Astrocyte (in vitro differentiated cells and primary cell): ENCODE data around the gene ZNF670.

Experiments
- EZH2 ChIP-seq: IDR thresholded peaks from 2 replicates; pipeline ENCODE4 v1.6.1; 2012; ENCODE audit warnings: mild to moderate bottlenecking, low read length, inconsistent platforms; ENCODE audit not compliant: insufficient read depth
- TF ChIP-seq, protein P1 (sequence below): IDR thresholded peaks from 2 replicates; pipeline ENCODE4 v1.5.1; 2011; ENCODE audit warnings: low read depth, mild to moderate bottlenecking, inconsistent platforms, low read length, moderate library complexity; ENCODE audit not compliant: insufficient read depth

GRCh38 chr1:247119600-247120407, 41.2 kb upstream of the ZNF670 start:
- TF ChIP-seq, protein P1, sequence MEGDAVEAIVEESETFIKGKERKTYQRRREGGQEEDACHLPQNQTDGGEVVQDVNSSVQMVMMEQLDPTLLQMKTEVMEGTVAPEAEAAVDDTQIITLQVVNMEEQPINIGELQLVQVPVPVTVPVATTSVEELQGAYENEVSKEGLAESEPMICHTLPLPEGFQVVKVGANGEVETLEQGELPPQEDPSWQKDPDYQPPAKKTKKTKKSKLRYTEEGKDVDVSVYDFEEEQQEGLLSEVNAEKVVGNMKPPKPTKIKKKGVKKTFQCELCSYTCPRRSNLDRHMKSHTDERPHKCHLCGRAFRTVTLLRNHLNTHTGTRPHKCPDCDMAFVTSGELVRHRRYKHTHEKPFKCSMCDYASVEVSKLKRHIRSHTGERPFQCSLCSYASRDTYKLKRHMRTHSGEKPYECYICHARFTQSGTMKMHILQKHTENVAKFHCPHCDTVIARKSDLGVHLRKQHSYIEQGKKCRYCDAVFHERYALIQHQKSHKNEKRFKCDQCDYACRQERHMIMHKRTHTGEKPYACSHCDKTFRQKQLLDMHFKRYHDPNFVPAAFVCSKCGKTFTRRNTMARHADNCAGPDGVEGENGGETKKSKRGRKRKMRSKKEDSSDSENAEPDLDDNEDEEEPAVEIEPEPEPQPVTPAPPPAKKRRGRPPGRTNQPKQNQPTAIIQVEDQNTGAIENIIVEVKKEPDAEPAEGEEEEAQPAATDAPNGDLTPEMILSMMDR, result no peak
- TF ChIP-seq EZH2, result no peak
